ENCODE results near the gene PIP5K1B. TPM values are rescaled to one million over a fixed set of nuclear protein-coding genes. Genes with fewer than 3 reads are reported as not detected.

PIP5K1B gene
- total RNA-seq, 1 experiment from 2014 or later = 0.20 TPM

DNA sequence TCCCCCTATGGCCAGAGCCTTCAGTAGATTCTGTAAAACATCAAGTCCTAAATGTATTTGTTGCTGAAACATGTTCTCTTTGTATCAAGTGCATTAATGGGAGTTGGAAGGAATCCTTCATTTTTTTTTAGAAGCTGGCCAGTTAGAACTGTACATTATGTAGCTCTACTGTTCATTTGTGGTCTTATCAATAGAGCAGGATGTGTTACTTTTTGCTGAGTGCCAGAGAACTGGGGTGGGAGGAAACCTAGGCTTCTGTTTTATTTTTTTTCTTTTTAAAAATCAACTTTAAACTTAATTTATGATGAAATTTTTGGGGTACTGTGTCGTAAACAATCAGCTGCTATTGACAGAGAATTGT is 5.1 kb downstream of the PIP5K1B start:
- no peaks in the 10 kb centered on the region; the same call in 1 of the 2 replicates for H3K9me2 ChIP-seq (ENCODE audit: insufficient read depth)
- no peak overlapping the region for H3K4me2 ChIP-seq (ENCODE audit: low read length)
- RAD21 ChIA-PET (ENCODE audit: low non-redundant PET in 1 of 2, low total read pairs in 2 of 2, uncharacterized antibody in 2 of 2, unreplicated experiment in 2 of 2) = no interaction called here
- no peak overlapping the region for H3K4me3 ChIP-seq (replicated peaks in 1 of 2; ENCODE audit: low read depth in 1 of 2, low read length in 2 of 2)
- BruUV-seq (replicated peaks) = no TSS peak
- H3K9me3 ChIP-seq (ENCODE audit: control insufficient read depth in 1 of 2, insufficient read depth in 1 of 2, low read depth in 1 of 2, low read length in 2 of 2) = no peaks in the 10 kb centered on the region
- CTCF ChIA-PET = no interaction called here
- H3K36me3 ChIP-seq (ENCODE audit: control insufficient read depth in 1 of 2, insufficient read depth in 2 of 2, low read length in 2 of 2) = no peaks in the 10 kb centered on the region
- H2AFZ ChIP-seq (ENCODE audit: low read depth, low read length, poor library complexity, severe bottlenecking) = no peak overlapping the region
- POLR2A ChIA-PET = no interaction called here
- H3K4me1 ChIP-seq (ENCODE audit: control insufficient read depth in 1 of 2, insufficient read depth in 2 of 2, low read length in 2 of 2) = no peaks in the 10 kb centered on the region
- H3K9ac ChIP-seq (ENCODE audit: low read length) = no peak overlapping the region
- DNase-seq (ENCODE audit: low read depth, low spot score) = no peak
- TF ChIP-seq, protein P1, sequence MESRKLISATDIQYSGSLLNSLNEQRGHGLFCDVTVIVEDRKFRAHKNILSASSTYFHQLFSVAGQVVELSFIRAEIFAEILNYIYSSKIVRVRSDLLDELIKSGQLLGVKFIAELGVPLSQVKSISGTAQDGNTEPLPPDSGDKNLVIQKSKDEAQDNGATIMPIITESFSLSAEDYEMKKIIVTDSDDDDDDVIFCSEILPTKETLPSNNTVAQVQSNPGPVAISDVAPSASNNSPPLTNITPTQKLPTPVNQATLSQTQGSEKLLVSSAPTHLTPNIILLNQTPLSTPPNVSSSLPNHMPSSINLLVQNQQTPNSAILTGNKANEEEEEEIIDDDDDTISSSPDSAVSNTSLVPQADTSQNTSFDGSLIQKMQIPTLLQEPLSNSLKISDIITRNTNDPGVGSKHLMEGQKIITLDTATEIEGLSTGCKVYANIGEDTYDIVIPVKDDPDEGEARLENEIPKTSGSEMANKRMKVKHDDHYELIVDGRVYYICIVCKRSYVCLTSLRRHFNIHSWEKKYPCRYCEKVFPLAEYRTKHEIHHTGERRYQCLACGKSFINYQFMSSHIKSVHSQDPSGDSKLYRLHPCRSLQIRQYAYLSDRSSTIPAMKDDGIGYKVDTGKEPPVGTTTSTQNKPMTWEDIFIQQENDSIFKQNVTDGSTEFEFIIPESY (IDR thresholded peaks at IDR 0.05; ENCODE audit: extremely low read depth, insufficient replicate concordance, low read length) = no peak
- TF ChIP-seq EZH2 (IDR thresholded peaks at IDR 0.05) = no peak
- no peak for TF ChIP-seq JUND (IDR thresholded peaks at IDR 0.05)
- TF ChIP-seq ZNF274 (IDR thresholded peaks at IDR 0.05; ENCODE audit: low read depth, low read length) = no peak
- no peak for TF ChIP-seq EZH2phosphoT487 (IDR thresholded peaks at IDR 0.05; ENCODE audit: borderline replicate concordance)
- no peak for TF ChIP-seq CTCF (IDR thresholded peaks at IDR 0.05 in 2 of 3, conservative IDR thresholded peaks at IDR 0.05 in 1 of 3; ENCODE audit: borderline replicate concordance in 1 of 3, insufficient read depth in 1 of 3, low read depth in 2 of 3, low read length in 2 of 3)
- no peak for TF ChIP-seq POLR2A (IDR thresholded peaks at IDR 0.05; ENCODE audit: borderline replicate concordance, extremely low read depth, insufficient read depth, insufficient read length)
- no peak for ATAC-seq
- no peak overlapping the region for H3K27ac ChIP-seq (ENCODE audit: low read depth, low read length)
- no peaks in the 10 kb centered on the region for H3K79me2 ChIP-seq (ENCODE audit: insufficient read depth, low read length)
- intact Hi-C loops (cut with micrococcal nuclease) = no loop called here
- H3K27me3 ChIP-seq (ENCODE audit: insufficient read depth, low read length) = peaks cover 49% of the 10 kb centered on the region
- no peaks in the 10 kb centered on the region for H4K20me1 ChIP-seq (ENCODE audit: insufficient read depth)

Data from HCT116 (cell line).